TTC549 (cell line): ENCODE measurements around the gene FKBP2.
"Not testable (repeated sequence)": the region's sequence is repeated elsewhere in the genome, so short reads cannot be mapped to it uniquely, and the experiment has no call there.

Experiments used
- FAIRE-seq: peaks from 2 replicates; lab custom pipeline; 2012; peaks lifted over from hg19 to GRCh38; lab: Jason Lieb, UNC

Gene FKBP2

GRCh38 chr11:64234647-64235379 lies 6.1 kb upstream of the FKBP2 start:
- no peak for FAIRE-seq

GRCh38 chr11:64235437-64236161 lies 5.3 kb upstream of the FKBP2 start:
- no peak for FAIRE-seq

- no peak for FAIRE-seq
Measured at GRCh38 chr11:64237484-64237951, 3.4 kb upstream of the FKBP2 start.

GRCh38 chr11:64238076-64238475 lies 2.8 kb upstream of the FKBP2 start:
- no peak for FAIRE-seq

- no peak for FAIRE-seq
Measured at GRCh38 chr11:64238999-64239398, 1.9 kb upstream of the FKBP2 start.

GRCh38 chr11:64239662-64240434 lies 1.0 kb upstream of the FKBP2 start:
- no peak for FAIRE-seq

- FAIRE-seq = peak; percentile 75
Measured at GRCh38 chr11:64241241-64241490, 271 bp downstream of the FKBP2 start.

GRCh38 chr11:64241491-64242374 lies 838 bp downstream of the FKBP2 start:
- FAIRE-seq = no peak

GRCh38 chr11:64243236-64243854 lies 2.5 kb downstream of the FKBP2 start:
- no peak for FAIRE-seq

- no peak for FAIRE-seq
Measured at GRCh38 chr11:64244107-64244506, 3.2 kb downstream of the FKBP2 start.

GRCh38 chr11:64244966-64245365 lies 4.1 kb downstream of the FKBP2 start:
- no peak for FAIRE-seq

- no peak for FAIRE-seq
Measured at GRCh38 chr11:64245401-64245796, 4.5 kb downstream of the FKBP2 start.

- FAIRE-seq = no peak
Measured at GRCh38 chr11:64245797-64246620, 5.1 kb downstream of the FKBP2 start.

GRCh38 chr11:64246621-64246870 lies 5.7 kb downstream of the FKBP2 start:
- not testable (repeated sequence) for FAIRE-seq

GRCh38 chr11:64246871-64247728 lies 6.2 kb downstream of the FKBP2 start, which contains the start of gene PPP1R14B:
PPP1R14B (minus strand) TSS chr11:64246943; CDS start chr11:64246673, 270 bp downstream.
- no peak for FAIRE-seq

GRCh38 chr11:64247729-64248531 lies 7.0 kb downstream of the FKBP2 start:
- no peak for FAIRE-seq

- FAIRE-seq = no peak
Measured at GRCh38 chr11:64248578-64248977, 7.7 kb downstream of the FKBP2 start.

GRCh38 chr11:64249038-64249437 lies 8.1 kb downstream of the FKBP2 start:
- no peak for FAIRE-seq
